Kidney (tissue), 14 donors: ENCODE measurements around the gene SLC35A4. TPM values are rescaled to one million over a fixed set of nuclear protein-coding genes. Genes with fewer than 3 reads are reported as not detected.

Source experiments
- DNase-seq, 5 donors: peaks; one replicate each; pipeline ENCODE4 v3.0.0-alpha.2; 2013 to 2020
- FAIRE-seq: peaks from 2 replicates; lab custom pipeline; 2012; peaks lifted over from hg19 to GRCh38; lab: Jason Lieb, UNC
- H3K27ac ChIP-seq, 2 donors: one replicate each; pipeline ENCODE4 v1.7.0; 2013; ENCODE audit warnings: low read depth in 2 of 2, low read length in 2 of 2, inconsistent platforms in 1 of 2
- H3K27me3 ChIP-seq: one replicate; pipeline ENCODE4 v1.7.1; 2013; ENCODE audit warnings: low read length, inconsistent platforms; ENCODE audit not compliant: control insufficient read depth, insufficient read depth
- H3K36me3 ChIP-seq, 3 donors: one replicate each; pipeline versions ENCODE4 v1.7.0 to v1.7.1; 2013; ENCODE audit warnings: low read length in 3 of 3, control low read depth in 1 of 3, inconsistent platforms in 1 of 3; ENCODE audit not compliant: insufficient read depth in 3 of 3, control insufficient read depth in 2 of 3
- H3K4me1 ChIP-seq, 3 donors: one replicate each; pipeline versions ENCODE4 v1.7.0 to v1.7.1; 2013; ENCODE audit warnings: low read length in 3 of 3, inconsistent platforms in 1 of 3, low read depth in 1 of 3; ENCODE audit not compliant: control insufficient read depth in 2 of 3, insufficient read depth in 2 of 3
- H3K4me3 ChIP-seq, 3 donors: one replicate each; pipeline versions ENCODE4 v1.7.0 to v1.8.1; 2013; ENCODE audit warnings: low read length in 3 of 3, control low read depth in 1 of 3, inconsistent platforms in 1 of 3
- H3K9ac ChIP-seq, 3 donors: one replicate each; pipeline versions ENCODE4 v1.7.0 to v1.7.1; 2013; ENCODE audit warnings: low read length in 3 of 3, control low read depth in 1 of 3, inconsistent platforms in 1 of 3
- H3K9me3 ChIP-seq, 3 donors: one replicate each; pipeline versions ENCODE4 v1.7.0 to v1.7.1; 2013; ENCODE audit warnings: low read length in 3 of 3, control low read depth in 1 of 3, inconsistent platforms in 1 of 3; ENCODE audit not compliant: control insufficient read depth in 2 of 3, insufficient read depth in 1 of 3
- intact Hi-C: fragments of 100-400 bp; cut with DNase I; formaldehyde crosslinking; loops from one replicate; pipeline ENCODE4 v1.11.1; 2022
- polyA plus RNA-seq: library from polyadenylated mRNA; stranded (reverse); fragments of 350-450 nt; fragmentation: Illumina TruSeq; extraction: RNeasy Lipid Tissue Mini Kit (QIAGEN cat#74804); gene quantifications from one replicate; pipeline ENCODE4 v1.2.3, GENCODE V29; 2014; ENCODE audit warnings: low read depth, low replicate concordance; ENCODE audit not compliant: insufficient read depth
- total RNA-seq: library from RNA; stranded (reverse); fragmentation: NEBNext Ultra II Directional; extraction: Animal tissue kit (Norgen Biotek cat#: 25700); gene quantifications from one replicate; pipeline ENCODE4 v1.2.1, GENCODE V29; 2021
- TF ChIP-seq, protein P1 (sequence below): IDR thresholded peaks from 3 replicates; pipeline ENCODE4 v1.5.1; 2012; ENCODE audit warnings: mild to moderate bottlenecking, moderate library complexity, borderline replicate concordance; ENCODE audit not compliant: insufficient read depth; ENCODE audit errors: extremely low read depth
- donor health status: control.
- donor health status: control.
- donor health status: control.
- donor health status: control.
- donor health status: control.
- donor health status: DM: yes; HTN: yes; CAD: no.
- donor health status: Normal renal cell carcinoma (clear cell type).

SLC35A4 gene
- total and polyA plus RNA-seq, 2 donors from 2014 or later: 71.2 to 89.9 TPM

DNA sequence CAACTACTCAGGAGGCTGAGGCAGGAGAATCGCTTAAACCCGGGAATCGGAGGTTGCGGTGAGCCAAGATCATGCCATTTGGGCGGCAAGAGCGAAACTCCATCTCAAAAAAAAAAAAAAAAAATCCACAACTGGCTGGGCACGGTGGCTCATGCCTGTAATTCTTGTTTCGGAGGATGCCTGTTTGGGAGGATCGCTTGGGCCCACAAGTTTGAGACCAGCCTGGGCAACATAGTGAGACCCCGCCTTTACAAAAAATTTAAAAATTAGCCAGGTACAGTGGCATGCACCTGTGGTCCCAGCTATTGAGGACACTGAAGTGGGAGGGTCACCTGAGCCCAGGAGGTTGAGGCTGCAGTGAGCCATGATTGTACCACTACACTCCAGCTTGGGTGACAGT, 19.0 kb upstream of the SLC35A4 start:
- H3K27ac ChIP-seq: no peak overlapping the region

DNA sequence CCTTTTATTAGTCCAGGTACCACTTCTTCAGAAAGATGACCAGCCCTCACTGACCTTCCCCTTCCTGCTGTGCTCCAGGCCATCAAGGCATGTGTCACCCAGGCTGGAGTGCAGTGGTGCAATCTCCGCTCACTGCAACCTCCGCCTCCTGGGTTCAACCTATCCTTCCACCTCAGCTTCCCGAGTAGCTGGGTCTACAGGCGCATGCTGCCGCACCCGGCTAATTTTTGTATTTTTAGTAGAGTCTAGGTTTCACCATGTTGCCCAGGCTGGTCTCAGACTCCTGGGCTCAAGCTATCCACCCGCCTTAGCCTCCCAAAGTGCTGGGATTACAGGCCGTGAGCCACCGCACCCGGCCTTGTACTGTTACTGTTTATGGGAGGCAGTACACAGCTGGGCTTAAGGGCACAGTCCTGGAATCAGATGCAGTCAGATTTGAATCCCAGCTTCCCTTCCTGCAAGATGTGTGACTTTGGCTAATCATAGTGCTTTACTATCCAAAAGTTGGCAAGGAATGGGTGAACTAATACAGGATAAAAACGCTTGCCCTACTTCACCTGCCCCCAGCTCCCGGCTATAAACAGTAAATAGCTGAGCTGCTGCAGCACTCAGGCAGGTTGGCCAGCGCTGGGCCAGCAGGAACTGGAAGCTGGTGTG, 17.6 kb upstream of the SLC35A4 start:
- Histone ChIP-seq H3K27ac (peak overlapping the region; percentile 79 to 96), H3K4me3 (peak overlapping the region in 2 of 3 donors; percentile 33 to 45), H3K27me3 (no peaks in the 10 kb centered on the region), H3K4me1 (peaks cover 0 to 35% (median 32%) of the 10 kb centered on the region in 3 donors), H3K9me3 (no peaks in the 10 kb centered on the region), H3K36me3 (peaks cover 2 to 36% (median 24%) of the 10 kb centered on the region in 3 donors), H3K9ac (peak overlapping the region in 2 of 3 donors; percentile 55 to 72)
- DNase-seq: peak in 1 of 5 donors; percentile 61
- FAIRE-seq: no peak
- intact Hi-C loops: loop anchor here (10.0 kb wide), 1 partner anchor 98 kb away; the partner anchor contains the start of genes IK and NDUFA2
- TF ChIP-seq, protein P1, sequence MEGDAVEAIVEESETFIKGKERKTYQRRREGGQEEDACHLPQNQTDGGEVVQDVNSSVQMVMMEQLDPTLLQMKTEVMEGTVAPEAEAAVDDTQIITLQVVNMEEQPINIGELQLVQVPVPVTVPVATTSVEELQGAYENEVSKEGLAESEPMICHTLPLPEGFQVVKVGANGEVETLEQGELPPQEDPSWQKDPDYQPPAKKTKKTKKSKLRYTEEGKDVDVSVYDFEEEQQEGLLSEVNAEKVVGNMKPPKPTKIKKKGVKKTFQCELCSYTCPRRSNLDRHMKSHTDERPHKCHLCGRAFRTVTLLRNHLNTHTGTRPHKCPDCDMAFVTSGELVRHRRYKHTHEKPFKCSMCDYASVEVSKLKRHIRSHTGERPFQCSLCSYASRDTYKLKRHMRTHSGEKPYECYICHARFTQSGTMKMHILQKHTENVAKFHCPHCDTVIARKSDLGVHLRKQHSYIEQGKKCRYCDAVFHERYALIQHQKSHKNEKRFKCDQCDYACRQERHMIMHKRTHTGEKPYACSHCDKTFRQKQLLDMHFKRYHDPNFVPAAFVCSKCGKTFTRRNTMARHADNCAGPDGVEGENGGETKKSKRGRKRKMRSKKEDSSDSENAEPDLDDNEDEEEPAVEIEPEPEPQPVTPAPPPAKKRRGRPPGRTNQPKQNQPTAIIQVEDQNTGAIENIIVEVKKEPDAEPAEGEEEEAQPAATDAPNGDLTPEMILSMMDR: no peak

More for the DNA sequence above, 19.0 kb upstream of the SLC35A4 start:
- no peak for FAIRE-seq
- Histone ChIP-seq H3K4me3 (no peak overlapping the region), H3K4me1 (peaks cover 0 to 35% (median 32%) of the 10 kb centered on the region in 3 donors), H3K36me3 (peaks cover under 1 to 35% (median 23%) of the 10 kb centered on the region in 3 donors), H3K27me3 (no peaks in the 10 kb centered on the region), H3K9ac (no peak overlapping the region), H3K9me3 (no peaks in the 10 kb centered on the region)
- TF ChIP-seq, protein P1: no peak
- no peak for DNase-seq
- intact Hi-C loops: loop anchor here (10.0 kb wide), 1 partner anchor 99 kb away; the partner anchor contains the start of genes IK and NDUFA2

DNA sequence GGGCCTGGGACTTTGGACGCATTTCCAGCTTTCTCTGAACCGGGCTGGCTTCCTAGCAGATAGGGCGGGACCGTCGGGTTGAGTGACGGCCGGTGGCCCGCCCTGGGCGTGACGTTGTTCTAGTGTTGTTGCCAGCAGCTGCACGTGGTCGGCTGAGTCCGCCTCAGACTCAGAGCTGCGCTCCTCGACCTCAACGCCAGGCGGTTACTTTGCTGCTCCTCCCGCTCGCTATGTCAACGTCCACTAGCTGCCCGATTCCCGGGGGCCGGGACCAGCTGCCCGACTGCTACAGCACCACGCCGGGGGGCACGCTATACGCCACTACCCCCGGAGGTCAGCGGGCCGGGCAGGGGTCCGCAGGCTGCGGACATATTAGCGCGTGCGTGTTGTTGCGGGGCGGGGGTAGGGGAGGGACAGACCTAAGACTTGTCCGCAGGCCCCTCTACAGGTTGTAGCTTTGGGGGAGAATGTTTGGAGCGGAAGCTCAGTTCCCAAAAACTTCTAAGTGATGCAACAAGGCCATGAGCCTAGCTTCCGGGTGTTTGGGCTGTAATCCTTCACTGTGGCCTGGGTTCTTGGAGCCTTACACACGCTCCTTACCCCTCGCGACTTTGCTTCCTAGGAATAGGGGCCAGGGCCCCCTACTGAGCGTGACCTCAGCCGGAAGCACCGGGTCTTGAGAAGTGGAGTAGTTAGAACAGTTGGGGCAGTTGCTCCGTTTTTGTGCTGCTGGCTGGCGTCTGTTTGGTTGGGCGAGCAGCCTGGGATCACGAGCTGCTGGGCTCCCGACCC, 16.9 kb upstream of the SLC35A4 start, which contains the start of gene EIF4EBP3:
TSS of gene EIF4EBP3 (plus strand) at position 155 of the 792 bp plus-strand sequence. CDS start at position 231, 76 bp downstream.
- FAIRE-seq: peak; percentile 74
- no peaks in the 10 kb centered on the region for H3K9me3 ChIP-seq

More for the DNA sequence above, 16.9 kb upstream of the SLC35A4 start, which contains the start of gene EIF4EBP3:
- TF ChIP-seq, protein P1: peak; percentile 48
- Histone ChIP-seq H3K36me3 (peaks cover 2 to 34% (median 23%) of the 10 kb centered on the region in 3 donors), H3K4me3 (peak within 1 kb of the TSS; percentile 45 to 68 (median 61)), H3K9ac (peak within 1 kb of the TSS in 2 of 3 donors; percentile 71 to 80), H3K4me1 (peaks cover 0 to 35% (median 32%) of the 10 kb centered on the region in 3 donors), H3K27me3 (no peaks in the 10 kb centered on the region), H3K27ac (peak within 1 kb of the TSS; percentile 96 to 98)
- intact Hi-C loops: loop anchor here (10.0 kb wide), 1 partner anchor 97 kb away; the partner anchor contains the start of genes IK and NDUFA2
- DNase-seq: peak; percentile 96 to 99 (median 97)
